B cell (primary cell): ENCODE results near the gene GLRX5. TPM values are rescaled to one million over a fixed set of nuclear protein-coding genes. Genes with fewer than 3 reads are reported as not detected.

Source experiments
- ATAC-seq: fragments of 200-7000 bp; cut with Tn5 transposase; one replicate; pipeline ENCODE4 v1.10.0; 2021; ENCODE audit warnings: low read depth, mild to moderate bottlenecking, moderate number of reproducible peaks, moderate library complexity
- CTCF ChIA-PET: fragments of 350-600 bp; sonication (Branson Sonifier 250); formaldehyde crosslinking; loops from one replicate; lab custom pipeline; 2021; ENCODE audit warnings: antibody characterized with exemption, inconsistent platforms; lab: Charles Lee
- POLR2A ChIA-PET: fragments of 350-600 bp; sonication (Branson Sonifier 250); formaldehyde crosslinking; loops from one replicate; lab custom pipeline; 2021; ENCODE audit warnings: antibody characterized with exemption; lab: Charles Lee
- DNase-seq: peaks from one replicate; pipeline ENCODE4 v3.0.0; 2013
- H2AFZ ChIP-seq: 2 replicates; pipeline ENCODE4 v1.6.1; 2012; ENCODE audit warnings: mild to moderate bottlenecking, low read depth, low read length; ENCODE audit not compliant: insufficient read depth, poor library complexity, severe bottlenecking
- H3K27ac ChIP-seq, 2 donors: 1 replicate in 1 of 2; 2 replicates in 1 of 2; pipeline ENCODE4 v1.5.1; 2012 to 2013; ENCODE audit warnings: low read length in 2 of 2, mild to moderate bottlenecking in 2 of 2, moderate library complexity in 1 of 2
- H3K27me3 ChIP-seq, 4 experiments: fragments of 200-600 bp in 1 of 4; sonication (generic) in 1 of 4; replicated peaks in 1 of 4; 1 replicate in 2 of 4; 2 replicates in 2 of 4; pipeline versions ENCODE4 v1.6.1 to v1.7.0; 2013 to 2016; ENCODE audit warnings: low read length in 3 of 4, mild to moderate bottlenecking in 2 of 4, mixed read lengths in 1 of 4, moderate library complexity in 1 of 4; ENCODE audit not compliant: insufficient read depth in 4 of 4, control insufficient read depth in 3 of 4; ENCODE audit errors: control extremely low read depth in 1 of 4
- H3K36me3 ChIP-seq, 2 experiments: replicated peaks in 1 of 2; 1 replicate in 1 of 2; 2 replicates in 1 of 2; pipeline versions ENCODE4 v1.6.1 to v1.7.1; 2013; ENCODE audit warnings: low read length in 1 of 2; ENCODE audit not compliant: insufficient read depth in 2 of 2, control insufficient read depth in 1 of 2; ENCODE audit errors: control extremely low read depth in 1 of 2, extremely low read depth in 1 of 2
- H3K4me1 ChIP-seq, 2 donors: fragments of 200-600 bp in 1 of 2; sonication (generic) in 1 of 2; 1 replicate in 1 of 2; 2 replicates in 1 of 2; pipeline versions ENCODE4 v1.5.1 to v1.6.1; 2013 to 2017; ENCODE audit warnings: low read length in 2 of 2; ENCODE audit not compliant: control insufficient read depth in 2 of 2, insufficient read depth in 2 of 2
- H3K4me2 ChIP-seq: replicated peaks from 2 replicates; pipeline ENCODE3; 2012; ENCODE audit warnings: mild to moderate bottlenecking, low read depth, low read length; ENCODE audit not compliant: poor library complexity, severe bottlenecking
- H3K4me3 ChIP-seq, 5 experiments: fragments of 200-600 bp in 1 of 5; sonication (generic) in 1 of 5; 1 replicate in 3 of 5; 2 replicates in 2 of 5; pipeline versions ENCODE4 v1.5.1 to v1.7.0; 2011 to 2016; ENCODE audit warnings: low read length in 4 of 5, mild to moderate bottlenecking in 4 of 5, low read depth in 2 of 5, control low read depth in 1 of 5, moderate library complexity in 1 of 5; ENCODE audit not compliant: insufficient read depth in 1 of 5; ENCODE audit errors: control extremely low read depth in 1 of 5, extremely low read depth in 1 of 5
- H3K79me2 ChIP-seq: fragments of 200-600 bp; sonication (generic); one replicate; pipeline ENCODE4 v1.6.0; 2016; ENCODE audit warnings: low read length; ENCODE audit not compliant: control insufficient read depth, insufficient read depth
- H3K9ac ChIP-seq: fragments of 200-600 bp; sonication (generic); 2 replicates; pipeline ENCODE4 v1.6.1; 2017; ENCODE audit warnings: mild to moderate bottlenecking, low read length, moderate library complexity
- H3K9me3 ChIP-seq, 3 donors: one replicate each; pipeline versions ENCODE4 v1.6.1 to v1.7.1; 2013; ENCODE audit warnings: low read length in 2 of 3; ENCODE audit not compliant: control insufficient read depth in 2 of 3, insufficient read depth in 1 of 3; ENCODE audit errors: control extremely low read depth in 1 of 3
- H4K20me1 ChIP-seq: 2 replicates; pipeline ENCODE4 v1.6.0; 2012; ENCODE audit warnings: mild to moderate bottlenecking, low read length; ENCODE audit not compliant: insufficient read depth, control insufficient read depth, poor library complexity, severe bottlenecking
- H3K27ac Mint-ChIP-seq: one replicate; pipeline ENCODE4 v1.8.0; 2021; ENCODE audit warnings: mixed read lengths
- H3K27me3 Mint-ChIP-seq: one replicate; pipeline ENCODE4 v1.8.0; 2021; ENCODE audit warnings: mixed read lengths
- H3K4me1 Mint-ChIP-seq: one replicate; pipeline ENCODE4 v1.8.0; 2021; ENCODE audit warnings: mixed read lengths
- H3K4me3 Mint-ChIP-seq: one replicate; pipeline ENCODE4 v1.8.0; 2021; ENCODE audit warnings: mixed read lengths
- H3K9me3 Mint-ChIP-seq: one replicate; pipeline ENCODE4 v1.8.0; 2022; ENCODE audit warnings: mixed read lengths; ENCODE audit not compliant: insufficient read depth
- EZH2 ChIP-seq: IDR thresholded peaks from 2 replicates; pipeline ENCODE4 v1.6.1; 2012; ENCODE audit warnings: borderline replicate concordance, low read depth, mild to moderate bottlenecking, moderate library complexity, low read length; ENCODE audit not compliant: insufficient read depth, poor library complexity, severe bottlenecking
- WGBS: methylation state at CpG from one replicate; pipeline ENCODE4 v1.1.5; 2013; ENCODE audit warnings: missing lambda C conversion rate; ENCODE audit not compliant: insufficient coverage; 5-methylcytosine and 5-hydroxymethylcytosine counted together
- intact Hi-C: fragments of 100-400 bp; cut with micrococcal nuclease; formaldehyde crosslinking; loops from one replicate; pipeline ENCODE4 v1.10.0; 2022
- polyA minus RNA-seq: library from RNA; depleted of rRNA, polyadenylated mRNA; stranded (reverse); fragments of >200 nt; gene quantifications from 2 replicates; pipeline ENCODE4 v1.2.3, GENCODE V29; 2012
- polyA plus RNA-seq: library from polyadenylated mRNA; depleted of rRNA; stranded (reverse); fragments of >200 nt; gene quantifications from 2 replicates; pipeline ENCODE4 v1.2.3, GENCODE V29; 2012
- total RNA-seq, 2 donors: library from RNA; stranded (reverse); fragments of 120-200 nt in 1 of 2; gene quantifications; 1 replicate in 1 of 2; 2 replicates in 1 of 2; pipeline versions ENCODE4 v1.2.3 to v1.2.4, GENCODE V29; 2013 to 2022
- TF ChIP-seq, protein P1 (sequence below): fragments of 200-600 bp; IDR thresholded peaks from one replicate; pipeline ENCODE4 v1.8.0; 2022; ENCODE audit warnings: antibody characterized with exemption, mild to moderate bottlenecking

Gene GLRX5
- total RNA-seq = 17.0 and 18.4 TPM in 2 replicates
- 26.1 TPM for total RNA-seq (2013)
- polyA plus RNA-seq = 7.7 and 7.8 TPM in 2 replicates
- 12.5 and 13.7 TPM in 2 replicates for polyA minus RNA-seq

- peak; percentile 84 for ATAC-seq
- intact Hi-C loops = loop anchor here (1.0 to 10.0 kb wide), 8 partner anchors 18 to 1260 kb away; partner anchors contain the start of genes ATG2B, DICER1, GSKIP and SYNE3
- Histone ChIP-seq H4K20me1 (peaks cover 25% of the 10 kb centered on the region), H2AFZ (peak within 1 kb of the TSS; percentile 73), H3K27ac (peak within 1 kb of the TSS; percentile 72 to 93), H3K79me2 (peaks cover 79% of the 10 kb centered on the region), H3K9me3 (no peaks in the 10 kb centered on the region), H3K27me3 (no peaks in the 10 kb centered on the region), H3K4me3 (peak within 1 kb of the TSS; percentile 54 to 90 (median 79)), H3K4me2 (peak within 1 kb of the TSS; percentile 94), H3K4me1 (peaks cover 23 to 36% of the 10 kb centered on the region in 2 donors), H3K36me3 (peaks cover 0 to 11% of the 10 kb centered on the region in 2 experiments), H3K9ac (peak within 1 kb of the TSS; percentile 80)
- H3K4me1 Mint-ChIP-seq = peaks cover 55% of the 10 kb centered on the region
- H3K9me3 Mint-ChIP-seq = no peaks in the 10 kb centered on the region
- no peaks in the 10 kb centered on the region for H3K27me3 Mint-ChIP-seq
- ChIA-PET POLR2A (interaction anchor here (0.6 to 2.6 kb wide), 5 partner anchors 11 to 207 kb away, joined by 3 to 16 read pairs (median 3); partner anchors contain the start of gene SYNE3), CTCF (interaction anchor here (1.0 to 7.3 kb wide), 8 partner anchors 7 to 107 kb away, joined by 3 to 65 read pairs (median 8); no protein-coding TSS in a partner anchor)
- under 1% methylated on average over 94 of the region's 97 CpGs for WGBS
- peak within 1 kb of the TSS; percentile 93 for H3K4me3 Mint-ChIP-seq
- peak; percentile 100 for DNase-seq
- TF ChIP-seq, protein P1, sequence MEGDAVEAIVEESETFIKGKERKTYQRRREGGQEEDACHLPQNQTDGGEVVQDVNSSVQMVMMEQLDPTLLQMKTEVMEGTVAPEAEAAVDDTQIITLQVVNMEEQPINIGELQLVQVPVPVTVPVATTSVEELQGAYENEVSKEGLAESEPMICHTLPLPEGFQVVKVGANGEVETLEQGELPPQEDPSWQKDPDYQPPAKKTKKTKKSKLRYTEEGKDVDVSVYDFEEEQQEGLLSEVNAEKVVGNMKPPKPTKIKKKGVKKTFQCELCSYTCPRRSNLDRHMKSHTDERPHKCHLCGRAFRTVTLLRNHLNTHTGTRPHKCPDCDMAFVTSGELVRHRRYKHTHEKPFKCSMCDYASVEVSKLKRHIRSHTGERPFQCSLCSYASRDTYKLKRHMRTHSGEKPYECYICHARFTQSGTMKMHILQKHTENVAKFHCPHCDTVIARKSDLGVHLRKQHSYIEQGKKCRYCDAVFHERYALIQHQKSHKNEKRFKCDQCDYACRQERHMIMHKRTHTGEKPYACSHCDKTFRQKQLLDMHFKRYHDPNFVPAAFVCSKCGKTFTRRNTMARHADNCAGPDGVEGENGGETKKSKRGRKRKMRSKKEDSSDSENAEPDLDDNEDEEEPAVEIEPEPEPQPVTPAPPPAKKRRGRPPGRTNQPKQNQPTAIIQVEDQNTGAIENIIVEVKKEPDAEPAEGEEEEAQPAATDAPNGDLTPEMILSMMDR = no peak
- no peak for TF ChIP-seq EZH2
- peak within 1 kb of the TSS; percentile 93 for H3K27ac Mint-ChIP-seq
These were observed at the start of gene GLRX5 for GRCh38 chr14:95534299-95535225. Gene GLRX5 (plus strand): TSS chr14:95535050. CDS start chr14:95535090, 40 bp downstream.
